Measurements from ENCODE around the gene POU2F2. TPM values are rescaled to one million over a fixed set of nuclear protein-coding genes. Genes with fewer than 3 reads are reported as not detected.
A peak's percentile ranks its signal among the peaks of the same experiment; 100 is the strongest.

POU2F2 gene
- total and polyA plus RNA-seq, 10 of the 15 experiments (the other 5 are each of a cell fraction or from before 2014, with no cell fraction given), result 4.4 to 62.4 (median 37.9) TPM

DNA sequence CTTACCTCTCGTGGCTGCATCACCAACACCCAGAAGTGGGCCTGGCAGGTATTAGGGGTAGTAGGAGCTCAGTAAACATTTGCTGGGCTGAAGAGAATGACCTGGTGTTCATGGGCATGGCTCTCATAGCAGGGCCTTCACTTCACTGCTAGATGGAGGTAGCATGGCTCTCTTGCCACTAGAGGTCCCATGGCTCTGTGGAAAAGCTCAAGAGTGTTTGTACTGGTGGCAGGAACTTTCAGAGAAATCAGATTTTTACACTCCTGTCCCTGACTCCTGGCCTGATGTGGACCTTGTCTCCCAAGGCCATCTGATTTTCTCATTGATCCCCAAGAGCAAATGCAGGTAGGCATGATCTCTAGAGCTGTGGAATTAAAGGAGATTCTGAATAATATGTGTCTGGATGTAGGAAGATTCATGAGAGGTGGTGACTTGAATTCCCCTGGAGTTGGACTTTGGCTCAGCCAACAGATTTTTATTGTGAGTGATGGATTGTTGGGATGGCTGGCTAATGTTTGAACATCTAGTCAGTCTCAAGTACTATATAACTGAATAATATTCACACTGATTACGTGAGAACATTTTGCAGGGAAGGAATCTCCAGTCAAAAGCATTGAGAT, 50.6 kb downstream of the POU2F2 start:
- H3K79me2 ChIP-seq (ENCODE audit: control insufficient read depth, insufficient read depth, low read length), result peaks cover 20% of the 10 kb centered on the region

More for the DNA sequence above, 50.6 kb downstream of the POU2F2 start:
- ChIA-PET POLR2A (interaction anchor here (0.5 to 0.6 kb wide), 2 partner anchors 95 to 265 kb away, joined by 3 to 7 read pairs; no protein-coding TSS in a partner anchor), CTCF (interaction anchor here (0.5 to 2.1 kb wide), 5 partner anchors 27 to 161 kb away, joined by 3 to 8 read pairs (median 5); partner anchors contain the start of genes GSK3A and POU2F2), RAD21 (ENCODE audit: unreplicated experiment) (interaction anchor here (1.3 kb wide), 1 partner anchor 50 kb away, joined by 5 read pairs; the partner anchor contains the start of gene POU2F2), SMC1A (ENCODE audit: uncharacterized antibody, unreplicated experiment) (interaction anchor here (0.7 to 1.0 kb wide), 3 partner anchors 10 to 63 kb away, joined by 3 read pairs; no protein-coding TSS in a partner anchor)
- ATAC-seq (peak; percentile 88), DNase-seq (ENCODE audit: low read depth, low spot score) (no peak), FAIRE-seq (peak; percentile 93)
- TF ChIP-seq, protein P1, sequence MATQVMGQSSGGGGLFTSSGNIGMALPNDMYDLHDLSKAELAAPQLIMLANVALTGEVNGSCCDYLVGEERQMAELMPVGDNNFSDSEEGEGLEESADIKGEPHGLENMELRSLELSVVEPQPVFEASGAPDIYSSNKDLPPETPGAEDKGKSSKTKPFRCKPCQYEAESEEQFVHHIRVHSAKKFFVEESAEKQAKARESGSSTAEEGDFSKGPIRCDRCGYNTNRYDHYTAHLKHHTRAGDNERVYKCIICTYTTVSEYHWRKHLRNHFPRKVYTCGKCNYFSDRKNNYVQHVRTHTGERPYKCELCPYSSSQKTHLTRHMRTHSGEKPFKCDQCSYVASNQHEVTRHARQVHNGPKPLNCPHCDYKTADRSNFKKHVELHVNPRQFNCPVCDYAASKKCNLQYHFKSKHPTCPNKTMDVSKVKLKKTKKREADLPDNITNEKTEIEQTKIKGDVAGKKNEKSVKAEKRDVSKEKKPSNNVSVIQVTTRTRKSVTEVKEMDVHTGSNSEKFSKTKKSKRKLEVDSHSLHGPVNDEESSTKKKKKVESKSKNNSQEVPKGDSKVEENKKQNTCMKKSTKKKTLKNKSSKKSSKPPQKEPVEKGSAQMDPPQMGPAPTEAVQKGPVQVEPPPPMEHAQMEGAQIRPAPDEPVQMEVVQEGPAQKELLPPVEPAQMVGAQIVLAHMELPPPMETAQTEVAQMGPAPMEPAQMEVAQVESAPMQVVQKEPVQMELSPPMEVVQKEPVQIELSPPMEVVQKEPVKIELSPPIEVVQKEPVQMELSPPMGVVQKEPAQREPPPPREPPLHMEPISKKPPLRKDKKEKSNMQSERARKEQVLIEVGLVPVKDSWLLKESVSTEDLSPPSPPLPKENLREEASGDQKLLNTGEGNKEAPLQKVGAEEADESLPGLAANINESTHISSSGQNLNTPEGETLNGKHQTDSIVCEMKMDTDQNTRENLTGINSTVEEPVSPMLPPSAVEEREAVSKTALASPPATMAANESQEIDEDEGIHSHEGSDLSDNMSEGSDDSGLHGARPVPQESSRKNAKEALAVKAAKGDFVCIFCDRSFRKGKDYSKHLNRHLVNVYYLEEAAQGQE (IDR thresholded peaks at IDR 0.05; ENCODE audit: low read depth, low read length), result no peak
- TF ChIP-seq SMC3 (IDR thresholded peaks at IDR 0.05; ENCODE audit: borderline replicate concordance, low read length) (peak; percentile 46; the same call in 1 of the 2 replicates), RAD21 (IDR thresholded peaks at IDR 0.05; ENCODE audit: insufficient read depth, low read depth, low read length) (peak; percentile 57), POLR2A (IDR thresholded peaks at IDR 0.05; ENCODE audit: low read depth, low read length) (0 out of 2 replicates have a peak, but pooled peaks have one; percentile 12)
- TF ChIP-seq, protein P2, sequence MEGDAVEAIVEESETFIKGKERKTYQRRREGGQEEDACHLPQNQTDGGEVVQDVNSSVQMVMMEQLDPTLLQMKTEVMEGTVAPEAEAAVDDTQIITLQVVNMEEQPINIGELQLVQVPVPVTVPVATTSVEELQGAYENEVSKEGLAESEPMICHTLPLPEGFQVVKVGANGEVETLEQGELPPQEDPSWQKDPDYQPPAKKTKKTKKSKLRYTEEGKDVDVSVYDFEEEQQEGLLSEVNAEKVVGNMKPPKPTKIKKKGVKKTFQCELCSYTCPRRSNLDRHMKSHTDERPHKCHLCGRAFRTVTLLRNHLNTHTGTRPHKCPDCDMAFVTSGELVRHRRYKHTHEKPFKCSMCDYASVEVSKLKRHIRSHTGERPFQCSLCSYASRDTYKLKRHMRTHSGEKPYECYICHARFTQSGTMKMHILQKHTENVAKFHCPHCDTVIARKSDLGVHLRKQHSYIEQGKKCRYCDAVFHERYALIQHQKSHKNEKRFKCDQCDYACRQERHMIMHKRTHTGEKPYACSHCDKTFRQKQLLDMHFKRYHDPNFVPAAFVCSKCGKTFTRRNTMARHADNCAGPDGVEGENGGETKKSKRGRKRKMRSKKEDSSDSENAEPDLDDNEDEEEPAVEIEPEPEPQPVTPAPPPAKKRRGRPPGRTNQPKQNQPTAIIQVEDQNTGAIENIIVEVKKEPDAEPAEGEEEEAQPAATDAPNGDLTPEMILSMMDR (IDR thresholded peaks at IDR 0.05 in 2 of 3, conservative IDR thresholded peaks at IDR 0.05 in 1 of 3; ENCODE audit: control insufficient read depth in 2 of 3, extremely low read depth in 1 of 3, insufficient read depth in 1 of 3, low read depth in 3 of 3, low read length in 3 of 3), result peak; percentile 70 to 76 (median 70)
- 66% methylated on average over 2 of the region's 2 CpGs for WGBS (ENCODE audit: insufficient coverage, insufficient replicate concordance, low lambda C conversion rate, missing lambda C conversion rate)
- Histone ChIP-seq H3K27ac (ENCODE audit: control insufficient read depth, insufficient read depth) (no peak overlapping the region), H3K9ac (ENCODE audit: control insufficient read depth, insufficient read depth, low read length) (no peak overlapping the region), H3K4me2 (ENCODE audit: control insufficient read depth, insufficient read depth) (no peak overlapping the region), H3K36me3 (ENCODE audit: control insufficient read depth in 2 of 2, insufficient read depth in 2 of 2, low read length in 1 of 2) (peaks cover 18 to 30% of the 10 kb centered on the region in 2 experiments; a peak in 3 of 4 replicates), H3K4me1 (ENCODE audit: control insufficient read depth, insufficient read depth, low read length) (peaks cover 9% of the 10 kb centered on the region), H4K20me1 (ENCODE audit: control insufficient read depth, insufficient read depth) (peaks cover 5% of the 10 kb centered on the region; the same call in 1 of the 2 replicates), H3K4me3 (no peak overlapping the region), H3K9me3 (replicated peaks; ENCODE audit: control insufficient read depth, insufficient read depth, low read length) (no peaks in the 10 kb centered on the region), H2AFZ (ENCODE audit: control insufficient read depth, low read depth, low read length) (no peak overlapping the region), H3K27me3 (replicated peaks in 1 of 2; ENCODE audit: control insufficient read depth in 2 of 2, insufficient read depth in 2 of 2, low read length in 1 of 2) (no peaks in the 10 kb centered on the region)
- intact Hi-C loops (cut with micrococcal nuclease; ENCODE audit: unreplicated experiment) (no loop called here), in situ Hi-C loops (cut with MboI) (no loop called here)
- BruUV-seq (replicated peaks), result no TSS peak

All from GM12878 (cell line).